ENCODE measurements around the gene FAM168B.
"Not testable (repeated sequence)": the region's sequence is repeated elsewhere in the genome, so short reads cannot be mapped to it uniquely, and the experiment has no call there.

FAM168B gene

GRCh38 chr2:131092458-131093005, 728 bp downstream of the FAM168B start:
- ChIA-PET CTCF (interaction anchor here (0.8 to 2.1 kb wide), 5 partner anchors 11 to 581 kb away, joined by 3 to 6 read pairs (median 3); no protein-coding TSS in a partner anchor), POLR2A (interaction anchor here (1.8 kb wide), 1 partner anchor 14 kb away, joined by 5 read pairs; no protein-coding TSS in a partner anchor)
- no peak for DNase-seq (ENCODE audit: extremely low spot score)
- no peak for TF ChIP-seq CTCF (IDR thresholded peaks at IDR 0.05; ENCODE audit: control extremely low read depth, extremely low read depth, low read depth, missing control alignments)

GRCh38 chr2:131085646-131086045, 7.6 kb downstream of the FAM168B start:
- DNase-seq (ENCODE audit: extremely low spot score) = no peak
- CTCF ChIA-PET = interaction anchor here (1.9 kb wide), 1 partner anchor 12 kb away, joined by 9 read pairs; no protein-coding TSS in a partner anchor
- POLR2A ChIA-PET = no interaction called here
- TF ChIP-seq CTCF (IDR thresholded peaks at IDR 0.05; ENCODE audit: control extremely low read depth, extremely low read depth, low read depth, missing control alignments) = no peak

- POLR2A ChIA-PET = no interaction called here
- TF ChIP-seq CTCF (IDR thresholded peaks at IDR 0.05; ENCODE audit: control extremely low read depth, extremely low read depth, low read depth, missing control alignments) = no peak
- CTCF ChIA-PET = interaction anchor here (0.9 to 1.3 kb wide), 2 partner anchors 12 to 22 kb away, joined by 3 to 4 read pairs; no protein-coding TSS in a partner anchor
- no peak for DNase-seq (ENCODE audit: extremely low spot score)
These were observed 12.1 kb downstream of the FAM168B start for GRCh38 chr2:131081190-131081589.

- DNase-seq (ENCODE audit: extremely low spot score); CTCF ChIA-PET; POLR2A ChIA-PET: not testable (repeated sequence)
These were observed 13.3 kb downstream of the FAM168B start for GRCh38 chr2:131079931-131080330.

GRCh38 chr2:131077966-131078365, 15.3 kb downstream of the FAM168B start:
- no peak for DNase-seq (ENCODE audit: extremely low spot score)
- CTCF ChIA-PET = interaction anchor here (1.0 to 1.1 kb wide), 2 partner anchors 10 to 14 kb away, joined by 3 read pairs; no protein-coding TSS in a partner anchor
- TF ChIP-seq CTCF (IDR thresholded peaks at IDR 0.05; ENCODE audit: control extremely low read depth, extremely low read depth, low read depth, missing control alignments) = no peak
- POLR2A ChIA-PET = no interaction called here

GRCh38 chr2:131077182-131077846, 15.9 kb downstream of the FAM168B start:
- TF ChIP-seq CTCF (IDR thresholded peaks at IDR 0.05; ENCODE audit: control extremely low read depth, extremely low read depth, low read depth, missing control alignments) = no peak
- POLR2A ChIA-PET = no interaction called here
- CTCF ChIA-PET = interaction anchor here (1.0 kb wide), 1 partner anchor 15 kb away, joined by 3 read pairs; no protein-coding TSS in a partner anchor
- DNase-seq (ENCODE audit: extremely low spot score) = no peak

- no peak for DNase-seq (ENCODE audit: extremely low spot score)
- POLR2A ChIA-PET = no interaction called here
- CTCF ChIA-PET = no interaction called here
These were observed 16.6 kb downstream of the FAM168B start for GRCh38 chr2:131076707-131077106.

GRCh38 chr2:131075578-131075977, 17.7 kb downstream of the FAM168B start:
- DNase-seq (ENCODE audit: extremely low spot score); POLR2A ChIA-PET; CTCF ChIA-PET: not testable (repeated sequence)

More at GRCh38 chr2:131076707-131077106, 16.6 kb downstream of the FAM168B start:
- no peak for TF ChIP-seq CTCF (IDR thresholded peaks at IDR 0.05; ENCODE audit: control extremely low read depth, extremely low read depth, low read depth, missing control alignments)

GRCh38 chr2:131068172-131068571, 25.1 kb downstream of the FAM168B start:
- DNase-seq (ENCODE audit: extremely low spot score); POLR2A ChIA-PET: not testable (repeated sequence)
- CTCF ChIA-PET = interaction anchor here (0.8 kb wide), 1 partner anchor 10 kb away, joined by 3 read pairs; no protein-coding TSS in a partner anchor

Data from GM10248 (cell line).